ENCODE measurements around the gene ATP6V0A1. TPM values are rescaled to one million over a fixed set of nuclear protein-coding genes. Genes with fewer than 3 reads are reported as not detected.
"Not testable (repeated sequence)": the region's sequence is repeated elsewhere in the genome, so short reads cannot be mapped to it uniquely, and the experiment has no call there.

Gene ATP6V0A1
- total RNA-seq, 4 donors from 2014 or later = 51.9 to 74.9 (median 63.9) TPM

DNA sequence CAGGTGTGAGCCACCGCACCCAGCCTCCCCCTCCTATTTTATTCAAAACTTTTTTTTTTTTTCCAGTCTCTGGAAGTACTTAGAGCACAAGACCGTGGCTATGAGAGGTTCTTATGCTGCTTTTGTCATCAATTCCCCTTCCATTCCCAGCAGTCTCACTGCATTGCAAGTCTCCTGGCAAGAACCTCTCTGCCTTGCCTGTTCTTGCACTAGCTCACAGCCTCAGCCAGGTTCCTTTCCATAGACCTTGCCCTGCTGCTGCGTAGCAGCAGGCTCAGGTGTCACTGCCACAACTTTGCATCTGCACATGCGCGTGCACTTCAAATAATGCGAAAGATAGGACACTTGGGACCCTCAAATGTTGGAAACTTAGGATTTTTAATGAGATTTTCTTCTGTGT is 15.6 kb downstream of the ATP6V0A1 start:
- Histone ChIP-seq H3K27ac (replicated peaks in 1 of 4) (no peak overlapping the region), H3K36me3 (peaks cover 54 to 95% (median 79%) of the 10 kb centered on the region in 4 donors), H3K27me3 (no peaks in the 10 kb centered on the region), H3K9me3 (no peaks in the 10 kb centered on the region), H3K4me1 (peaks cover 0 to 4% (median 0%) of the 10 kb centered on the region in 4 donors), H3K4me3 (no peak overlapping the region)
- no peak for DNase-seq (ENCODE audit: extremely low spot score)
- TF ChIP-seq EP300 (IDR thresholded peaks at IDR 0.05) (no peak), POLR2AphosphoS5 (IDR thresholded peaks at IDR 0.05) (no peak), POLR2A (IDR thresholded peaks at IDR 0.05; ENCODE audit: low read depth) (no peak)
- TF ChIP-seq, protein P1, sequence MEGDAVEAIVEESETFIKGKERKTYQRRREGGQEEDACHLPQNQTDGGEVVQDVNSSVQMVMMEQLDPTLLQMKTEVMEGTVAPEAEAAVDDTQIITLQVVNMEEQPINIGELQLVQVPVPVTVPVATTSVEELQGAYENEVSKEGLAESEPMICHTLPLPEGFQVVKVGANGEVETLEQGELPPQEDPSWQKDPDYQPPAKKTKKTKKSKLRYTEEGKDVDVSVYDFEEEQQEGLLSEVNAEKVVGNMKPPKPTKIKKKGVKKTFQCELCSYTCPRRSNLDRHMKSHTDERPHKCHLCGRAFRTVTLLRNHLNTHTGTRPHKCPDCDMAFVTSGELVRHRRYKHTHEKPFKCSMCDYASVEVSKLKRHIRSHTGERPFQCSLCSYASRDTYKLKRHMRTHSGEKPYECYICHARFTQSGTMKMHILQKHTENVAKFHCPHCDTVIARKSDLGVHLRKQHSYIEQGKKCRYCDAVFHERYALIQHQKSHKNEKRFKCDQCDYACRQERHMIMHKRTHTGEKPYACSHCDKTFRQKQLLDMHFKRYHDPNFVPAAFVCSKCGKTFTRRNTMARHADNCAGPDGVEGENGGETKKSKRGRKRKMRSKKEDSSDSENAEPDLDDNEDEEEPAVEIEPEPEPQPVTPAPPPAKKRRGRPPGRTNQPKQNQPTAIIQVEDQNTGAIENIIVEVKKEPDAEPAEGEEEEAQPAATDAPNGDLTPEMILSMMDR (IDR thresholded peaks at IDR 0.05) = no peak
- intact Hi-C loops (cut with DNase I) = no loop called here
- WGBS = 96% methylated on average over 6 of the region's 6 CpGs

DNA sequence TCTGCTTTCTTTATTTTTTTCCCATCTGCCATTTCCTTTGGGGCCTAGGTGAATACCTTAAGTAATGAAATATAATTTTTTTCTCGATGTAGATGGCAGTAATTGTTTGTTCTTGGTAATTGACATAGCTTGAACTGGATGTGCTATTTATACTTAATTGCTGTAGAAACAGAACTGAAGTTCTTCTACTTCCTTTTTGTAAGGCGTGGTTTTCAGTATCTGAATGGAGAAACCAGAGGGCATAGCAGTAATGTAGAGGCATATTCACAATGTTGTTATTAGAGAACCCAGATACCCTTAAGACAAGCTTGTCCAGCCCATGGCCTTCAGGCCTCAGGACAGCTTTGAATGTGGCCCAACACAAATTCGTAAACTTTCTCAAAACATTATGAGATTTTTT is 16.4 kb downstream of the ATP6V0A1 start:
- Histone ChIP-seq H3K9me3 (no peaks in the 10 kb centered on the region), H3K4me1 (peaks cover 0 to 4% (median 0%) of the 10 kb centered on the region in 4 donors), H3K27ac (replicated peaks in 1 of 4) (peak overlapping the region in 2 of 4 donors; percentile 23 to 25), H3K27me3 (no peaks in the 10 kb centered on the region), H3K36me3 (peaks cover 58 to 95% (median 78%) of the 10 kb centered on the region in 4 donors), H3K4me3 (no peak overlapping the region)
- intact Hi-C loops (cut with DNase I) = no loop called here
- TF ChIP-seq POLR2AphosphoS5 (IDR thresholded peaks at IDR 0.05) (no peak), EP300 (IDR thresholded peaks at IDR 0.05) (no peak), POLR2A (IDR thresholded peaks at IDR 0.05; ENCODE audit: low read depth) (no peak)
- TF ChIP-seq, protein P1 (IDR thresholded peaks at IDR 0.05) = no peak
- WGBS = 68% methylated on average over 3 of the region's 3 CpGs
- no peak for DNase-seq (ENCODE audit: extremely low spot score)

DNA sequence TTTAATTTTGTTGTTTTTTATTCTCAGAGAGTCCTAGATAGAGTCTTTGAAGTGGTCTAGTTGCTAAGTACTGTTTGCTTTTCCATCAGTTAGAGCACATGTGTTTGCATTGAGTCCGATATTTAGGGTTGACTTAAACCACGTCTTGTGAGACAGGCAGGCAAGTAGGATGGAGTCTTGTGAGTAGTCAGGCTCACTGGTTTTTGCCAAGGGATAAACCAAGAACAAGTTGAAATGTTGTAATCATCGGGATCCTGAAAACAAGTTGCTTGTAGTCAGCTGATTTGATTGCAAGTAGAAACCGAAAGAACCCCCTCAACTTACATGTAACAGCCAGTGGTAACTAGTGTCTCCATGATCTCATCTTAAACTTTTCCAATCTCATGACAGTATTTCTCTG is 17.2 kb downstream of the ATP6V0A1 start:
- TF ChIP-seq POLR2AphosphoS5 (IDR thresholded peaks at IDR 0.05) (peak in 1 of 2 donors; percentile 17), EP300 (IDR thresholded peaks at IDR 0.05) (no peak), POLR2A (IDR thresholded peaks at IDR 0.05; ENCODE audit: low read depth) (no peak)
- TF ChIP-seq, protein P1 (IDR thresholded peaks at IDR 0.05) = no peak
- H3K27ac ChIP-seq (replicated peaks in 1 of 4) = peak overlapping the region in 2 of 4 donors; percentile 23 to 25
- no peaks in the 10 kb centered on the region for H3K9me3 ChIP-seq
- WGBS = 85% methylated on average over 4 of the region's 4 CpGs
- H3K27me3 ChIP-seq = no peaks in the 10 kb centered on the region
- no peak overlapping the region for H3K4me3 ChIP-seq
- DNase-seq (ENCODE audit: extremely low spot score) = no peak
- H3K36me3 ChIP-seq = peaks cover 58 to 95% (median 78%) of the 10 kb centered on the region in 4 donors
- peaks cover 0 to 4% (median 0%) of the 10 kb centered on the region in 4 donors for H3K4me1 ChIP-seq
- intact Hi-C loops (cut with DNase I) = no loop called here

DNA sequence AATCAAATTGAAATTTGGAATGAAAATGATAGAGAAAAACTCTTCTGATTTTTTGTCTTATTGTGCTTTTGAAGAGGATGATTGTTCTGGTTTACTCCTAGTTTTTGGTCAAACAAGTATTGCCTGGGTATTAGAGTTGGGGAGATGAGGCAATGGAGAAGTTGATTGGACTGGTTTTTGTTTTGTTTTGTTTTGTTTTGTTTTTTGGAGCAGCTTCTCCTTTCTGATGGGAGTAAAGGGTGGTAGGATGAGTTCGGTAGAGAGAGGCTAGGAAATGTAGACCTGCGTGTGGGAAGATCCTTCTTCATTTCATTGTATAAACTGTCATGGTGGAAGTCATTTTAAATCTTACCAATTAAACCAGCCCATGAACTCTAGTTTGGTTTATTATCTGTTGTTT is 17.7 kb downstream of the ATP6V0A1 start:
- intact Hi-C loops (cut with DNase I) = no loop called here
- Histone ChIP-seq H3K9me3 (no peaks in the 10 kb centered on the region), H3K36me3 (peaks cover 58 to 95% (median 79%) of the 10 kb centered on the region in 4 donors), H3K27me3 (no peaks in the 10 kb centered on the region), H3K4me1 (peaks cover 0 to 4% (median 0%) of the 10 kb centered on the region in 4 donors), H3K27ac (replicated peaks in 1 of 4) (peak overlapping the region in 2 of 4 donors; percentile 5 to 18), H3K4me3 (no peak overlapping the region)
- WGBS = 92% methylated on average over 2 of the region's 2 CpGs
- TF ChIP-seq EP300 (IDR thresholded peaks at IDR 0.05) (no peak), POLR2AphosphoS5 (IDR thresholded peaks at IDR 0.05) (no peak), POLR2A (IDR thresholded peaks at IDR 0.05; ENCODE audit: low read depth) (no peak)
- TF ChIP-seq, protein P1 (IDR thresholded peaks at IDR 0.05) = no peak
- no peak for DNase-seq (ENCODE audit: extremely low spot score)

DNA sequence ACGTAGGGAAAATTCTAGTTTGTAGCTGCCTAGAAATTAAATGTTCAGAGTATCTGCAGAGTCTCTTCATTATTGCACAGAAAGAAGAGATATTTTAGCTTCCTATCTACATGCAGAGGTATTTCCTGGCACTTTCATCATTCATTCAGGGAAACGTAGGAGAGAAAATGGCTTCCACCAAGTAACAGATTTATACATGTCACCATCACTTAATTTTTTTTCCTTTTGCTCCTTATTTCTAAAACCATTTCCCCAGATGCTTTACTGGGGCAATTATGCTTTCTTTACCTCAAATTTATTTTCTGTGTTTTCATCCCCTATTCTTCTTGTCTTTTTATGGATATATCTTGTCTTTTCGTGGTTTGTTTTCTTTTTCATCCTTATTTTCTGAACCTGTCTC is 18.5 kb downstream of the ATP6V0A1 start:
- no peak for DNase-seq (ENCODE audit: extremely low spot score)
- H3K9me3 ChIP-seq = no peaks in the 10 kb centered on the region
- H3K36me3 ChIP-seq = peaks cover 54 to 95% (median 79%) of the 10 kb centered on the region in 4 donors
- no peaks in the 10 kb centered on the region for H3K27me3 ChIP-seq
- no peak overlapping the region for H3K4me3 ChIP-seq
- peaks cover 0 to 4% (median 1%) of the 10 kb centered on the region in 4 donors for H3K4me1 ChIP-seq
- TF ChIP-seq POLR2AphosphoS5 (IDR thresholded peaks at IDR 0.05) (no peak), EP300 (IDR thresholded peaks at IDR 0.05) (no peak), POLR2A (IDR thresholded peaks at IDR 0.05; ENCODE audit: low read depth) (no peak)
- TF ChIP-seq, protein P1 (IDR thresholded peaks at IDR 0.05) = no peak
- no peak overlapping the region for H3K27ac ChIP-seq (replicated peaks in 1 of 4)
- intact Hi-C loops (cut with DNase I) = no loop called here
- 86% methylated on average over 3 of the region's 3 CpGs for WGBS

DNA sequence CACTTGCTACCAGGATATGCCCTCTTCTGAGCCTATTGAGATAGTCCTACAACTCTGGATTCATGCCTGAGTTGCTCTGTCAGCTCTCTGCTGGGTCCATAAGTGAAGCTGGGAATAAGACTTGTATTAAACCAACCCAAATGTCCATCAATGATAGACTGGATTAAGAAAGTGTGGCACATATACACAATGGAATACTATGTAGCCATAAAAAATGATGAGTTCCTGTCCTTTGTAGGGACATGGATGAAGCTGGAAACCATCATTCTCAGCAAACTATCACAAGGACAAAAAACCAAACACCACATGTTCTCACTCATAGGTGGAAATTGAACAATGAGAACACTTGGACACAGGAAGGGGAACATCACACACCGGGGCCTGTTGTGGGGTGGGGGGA is 19.1 kb downstream of the ATP6V0A1 start:
- intact Hi-C loops (cut with DNase I); H3K4me1 ChIP-seq; H3K4me3 ChIP-seq; H3K27me3 ChIP-seq; DNase-seq (ENCODE audit: extremely low spot score); H3K27ac ChIP-seq (replicated peaks in 1 of 4); H3K9me3 ChIP-seq: not testable (repeated sequence)
- peaks cover 47 to 95% (median 78%) of the 10 kb centered on the region in 4 donors for H3K36me3 ChIP-seq
- WGBS = 83% methylated on average over 1 of the region's 1 CpG
